HT-29 (cell line): ENCODE measurements around the gene PRXL2B. TPM values are rescaled to one million over a fixed set of nuclear protein-coding genes. Genes with fewer than 3 reads are reported as not detected.
"Not testable (repeated sequence)": the region's sequence is repeated elsewhere in the genome, so short reads cannot be mapped to it uniquely, and the experiment has no call there.

ENCODE experiments used
- DNase-seq: peaks from one replicate; pipeline ENCODE4 v3.0.0-alpha.2; 2015; ENCODE audit warnings: low spot score
- total RNA-seq: library from RNA; depleted of rRNA; stranded (reverse); fragments of >200 nt; shearing (Covaris generic); gene quantifications from 2 replicates; pipeline ENCODE4 v1.2.3, GENCODE V29; 2014; rRNA removed

The PRXL2B gene
- 90.1 and 101 TPM in 2 replicates for total RNA-seq

- peak; percentile 99 for DNase-seq
These were observed at the start of gene PRXL2B for GRCh38 chr1:2586154-2587070. PRXL2B (plus strand) TSS chr1:2586777; CDS start chr1:2586886, 109 bp downstream.

DNA sequence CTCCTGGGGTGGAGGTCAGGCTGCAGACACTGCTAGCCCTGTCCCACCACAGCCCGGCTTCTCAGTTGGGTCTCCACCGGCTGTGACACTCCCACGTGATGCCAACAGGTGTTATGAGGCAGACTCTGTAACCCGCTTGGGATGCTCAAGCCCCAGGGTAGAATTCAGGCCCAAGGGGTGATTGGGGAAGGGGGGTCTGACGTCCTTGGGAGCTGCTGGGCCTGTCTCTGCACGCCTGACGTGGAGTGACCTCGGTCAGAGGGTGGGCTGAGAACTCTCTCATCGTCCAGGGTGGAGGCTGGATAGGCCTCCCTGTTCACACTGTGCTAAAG lies 48.8 kb upstream of the PRXL2B start:
- DNase-seq: no peak

- no peak for DNase-seq
These were observed 48.2 kb upstream of the PRXL2B start for GRCh38 chr1:2538376-2538775.

DNA sequence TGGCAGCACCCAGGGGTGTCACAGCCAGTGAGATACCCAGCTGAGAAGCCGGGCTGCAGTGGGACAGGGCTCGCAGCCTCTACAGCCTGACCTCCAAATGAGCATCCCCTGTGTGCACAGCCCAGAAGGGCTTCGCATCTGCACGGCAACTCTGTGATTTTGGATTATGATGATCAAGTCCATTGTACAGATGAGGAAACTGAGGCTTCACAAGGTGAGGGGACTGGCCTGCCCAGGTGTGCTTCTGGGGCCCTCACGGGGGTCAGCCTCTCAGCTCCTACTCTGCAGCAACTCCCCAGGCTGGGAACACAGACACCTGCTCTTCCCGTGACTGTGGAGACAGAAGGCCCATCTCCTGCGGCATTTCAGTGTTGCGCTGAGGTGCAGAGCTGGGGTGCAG lies 47.7 kb upstream of the PRXL2B start:
- DNase-seq: no peak

DNA sequence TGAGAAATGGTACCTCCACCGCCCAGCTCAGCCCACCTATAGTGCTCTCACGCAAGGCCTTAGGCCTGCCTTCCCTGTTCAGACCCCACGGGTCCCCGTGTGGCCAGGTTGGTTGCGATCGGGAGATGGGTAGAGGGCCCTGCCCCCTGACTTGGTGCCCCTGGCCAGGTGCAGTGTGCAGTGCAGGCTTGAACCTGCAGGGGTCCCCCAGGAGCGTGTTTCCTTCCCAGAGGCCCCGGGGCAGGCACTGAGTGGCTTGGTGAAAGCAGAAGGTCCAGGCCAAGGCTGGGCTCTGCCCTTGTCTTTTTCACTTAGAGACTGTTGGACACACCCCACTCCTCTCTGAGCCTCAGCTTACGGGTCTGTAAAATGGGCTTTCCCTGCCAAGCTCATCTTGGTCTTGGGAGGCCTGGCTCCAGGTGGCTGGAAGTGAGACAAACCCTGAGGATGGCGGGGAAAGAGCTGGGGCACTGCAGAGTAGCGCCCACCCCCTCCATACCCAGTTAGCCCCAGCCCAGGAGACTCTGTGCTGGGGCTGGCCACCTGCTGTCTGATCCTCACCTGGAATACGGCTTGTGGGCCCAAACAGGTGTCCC lies 47.2 kb upstream of the PRXL2B start:
- DNase-seq: no peak

DNA sequence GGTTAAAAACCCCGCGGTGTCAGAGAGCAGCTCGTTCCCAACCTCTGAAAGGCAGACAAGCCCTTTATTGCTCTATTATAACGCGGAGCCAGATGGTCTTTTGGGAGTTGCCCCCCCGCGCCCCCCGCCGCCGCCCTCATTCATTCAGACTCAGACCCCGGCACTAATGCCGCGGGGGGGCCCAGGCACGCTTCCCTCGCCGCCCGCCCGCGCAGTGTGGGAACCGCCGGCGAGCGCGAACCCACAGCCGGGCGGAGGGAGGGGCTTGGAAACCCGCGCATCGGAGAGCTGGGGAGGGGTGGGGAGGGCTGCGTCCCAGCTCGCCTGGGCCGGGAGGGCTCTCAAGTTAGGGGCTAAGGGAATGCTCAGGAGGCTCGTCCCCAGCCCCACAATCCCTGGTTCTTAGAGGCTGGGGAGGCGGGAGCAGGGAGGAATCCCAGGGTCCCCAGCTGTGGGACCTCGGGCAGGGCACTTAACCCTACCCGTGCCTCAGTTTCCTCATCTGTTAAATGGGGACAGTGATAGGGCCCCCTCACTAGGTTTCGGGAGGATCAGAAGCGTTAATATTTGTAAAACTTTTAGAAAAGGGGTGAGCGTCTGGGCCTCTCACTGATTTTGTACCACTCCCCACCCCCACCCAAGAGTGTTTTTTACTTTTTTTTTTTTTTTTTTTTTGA lies 45.6 kb upstream of the PRXL2B start:
- no peak for DNase-seq

GRCh38 chr1:2541619-2542245 lies 44.8 kb upstream of the PRXL2B start:
- peak; percentile 69 for DNase-seq

- no peak for DNase-seq
These were observed 44.2 kb upstream of the PRXL2B start for GRCh38 chr1:2542246-2542915.

GRCh38 chr1:2543543-2544092 lies 43.0 kb upstream of the PRXL2B start:
- peak; percentile 56 for DNase-seq

DNA sequence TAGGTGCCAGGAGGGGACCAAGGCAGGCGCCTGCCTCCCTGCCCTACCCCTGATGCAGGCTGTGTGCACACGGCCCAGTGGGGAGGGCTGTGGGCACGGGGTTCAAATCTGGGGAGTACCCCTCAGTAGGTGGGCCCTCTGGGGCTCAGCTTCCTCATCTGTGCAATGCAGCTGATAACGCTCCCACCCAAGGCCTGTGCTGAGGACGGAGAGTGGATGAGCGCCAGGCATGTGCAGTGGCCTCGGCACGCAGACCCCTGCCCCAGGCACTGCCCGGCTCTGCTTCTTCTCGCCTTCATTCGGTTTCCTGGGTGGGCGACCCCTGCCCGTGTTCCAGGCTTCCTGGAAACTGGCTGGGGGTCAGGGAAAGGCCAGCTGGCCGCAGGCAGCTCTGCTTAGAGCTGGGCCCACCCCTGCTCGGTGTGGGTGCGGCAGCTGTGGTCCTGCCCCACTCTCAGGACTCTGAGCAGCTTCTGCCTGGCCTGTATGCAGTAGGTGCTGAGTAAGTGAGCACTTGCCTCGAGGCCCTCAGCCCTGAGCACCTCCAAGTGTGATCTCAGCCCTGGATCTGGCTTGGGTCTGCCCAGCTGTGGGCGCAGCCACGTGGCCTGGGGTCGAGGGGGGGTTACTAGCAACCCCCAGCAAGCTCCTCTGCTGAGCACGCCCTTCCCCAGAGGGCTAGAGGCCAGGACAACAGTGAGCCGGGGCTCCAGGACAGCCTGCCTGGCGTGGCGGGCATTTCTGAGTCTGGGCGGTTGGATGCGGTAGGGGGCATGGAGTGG lies 42.3 kb upstream of the PRXL2B start:
- DNase-seq: no peak

- no peak for DNase-seq
These were observed 41.5 kb upstream of the PRXL2B start for GRCh38 chr1:2544875-2545640.

DNA sequence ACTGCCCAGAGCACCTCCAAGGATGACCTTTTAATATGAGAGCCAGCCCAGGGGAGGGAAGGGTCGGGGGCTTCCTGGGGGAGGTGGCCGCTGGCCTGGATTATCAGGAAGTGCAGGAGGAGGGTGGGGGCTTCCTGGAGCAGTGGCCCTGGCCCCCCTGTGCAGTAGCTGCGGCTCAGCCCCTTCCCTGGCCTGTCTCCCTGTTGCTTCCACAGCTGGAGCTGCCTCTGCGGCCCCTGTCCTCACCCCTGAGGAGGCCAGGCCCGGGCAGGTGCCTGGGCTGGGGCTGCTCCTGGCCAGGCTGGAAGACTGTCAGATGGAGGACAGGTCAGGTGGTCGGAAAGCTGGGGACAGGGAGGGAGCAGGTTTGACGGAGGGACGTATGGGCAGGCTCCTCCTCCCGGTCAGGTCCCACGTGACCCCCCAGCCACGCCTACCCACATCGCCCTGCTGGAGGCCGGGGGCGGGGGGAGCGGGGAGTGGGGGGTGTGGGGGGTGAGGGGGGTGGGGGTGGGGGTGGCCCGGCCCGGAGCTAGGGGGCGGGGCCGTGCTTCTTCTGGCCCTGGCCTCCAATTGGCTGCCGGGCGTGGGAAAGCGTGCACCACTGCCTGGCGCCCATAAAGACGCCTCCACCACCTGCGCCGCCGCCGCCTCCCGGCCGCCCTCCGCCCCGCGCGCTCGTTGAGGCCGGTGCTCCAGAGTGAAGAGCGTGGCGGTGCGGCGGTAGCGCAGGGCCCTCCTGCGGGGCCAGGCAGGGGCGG lies 40.6 kb upstream of the PRXL2B start:
- DNase-seq: peak; percentile 74

DNA sequence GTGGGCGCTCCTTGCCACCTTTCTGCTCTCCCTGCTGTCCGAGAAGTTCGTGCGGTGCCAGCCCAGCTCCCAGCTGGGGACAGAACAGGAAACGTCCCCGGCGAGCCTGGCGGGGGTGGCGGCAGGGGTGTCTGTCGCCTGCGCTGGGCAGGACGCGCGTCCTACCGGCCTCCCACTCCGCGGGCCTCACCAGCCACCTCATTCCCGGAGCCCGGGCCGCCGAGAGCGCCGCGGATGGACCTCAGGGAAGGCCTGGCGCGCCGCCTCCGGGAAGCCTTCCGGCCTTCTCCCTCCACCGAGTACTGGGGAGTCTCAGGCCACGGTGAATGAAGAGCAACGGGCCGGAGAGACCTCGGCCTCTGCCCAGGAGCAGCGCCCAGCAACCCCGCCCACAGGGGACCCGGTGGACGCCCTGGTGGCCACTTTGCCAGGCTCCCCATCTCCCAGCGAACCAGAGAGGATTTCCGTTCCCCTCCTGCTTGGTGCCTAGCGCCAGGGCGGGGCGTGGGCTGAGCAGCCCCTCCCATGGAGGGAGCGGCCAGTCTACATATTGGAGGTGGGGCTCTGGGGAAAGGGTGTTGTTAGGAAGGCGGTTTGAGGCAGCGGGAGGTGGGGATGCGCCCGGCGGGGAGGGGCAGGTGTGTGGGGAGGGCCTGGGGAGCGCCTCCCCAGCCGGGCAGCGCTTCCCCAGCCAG lies 39.9 kb upstream of the PRXL2B start:
- DNase-seq: peak; percentile 81

DNA sequence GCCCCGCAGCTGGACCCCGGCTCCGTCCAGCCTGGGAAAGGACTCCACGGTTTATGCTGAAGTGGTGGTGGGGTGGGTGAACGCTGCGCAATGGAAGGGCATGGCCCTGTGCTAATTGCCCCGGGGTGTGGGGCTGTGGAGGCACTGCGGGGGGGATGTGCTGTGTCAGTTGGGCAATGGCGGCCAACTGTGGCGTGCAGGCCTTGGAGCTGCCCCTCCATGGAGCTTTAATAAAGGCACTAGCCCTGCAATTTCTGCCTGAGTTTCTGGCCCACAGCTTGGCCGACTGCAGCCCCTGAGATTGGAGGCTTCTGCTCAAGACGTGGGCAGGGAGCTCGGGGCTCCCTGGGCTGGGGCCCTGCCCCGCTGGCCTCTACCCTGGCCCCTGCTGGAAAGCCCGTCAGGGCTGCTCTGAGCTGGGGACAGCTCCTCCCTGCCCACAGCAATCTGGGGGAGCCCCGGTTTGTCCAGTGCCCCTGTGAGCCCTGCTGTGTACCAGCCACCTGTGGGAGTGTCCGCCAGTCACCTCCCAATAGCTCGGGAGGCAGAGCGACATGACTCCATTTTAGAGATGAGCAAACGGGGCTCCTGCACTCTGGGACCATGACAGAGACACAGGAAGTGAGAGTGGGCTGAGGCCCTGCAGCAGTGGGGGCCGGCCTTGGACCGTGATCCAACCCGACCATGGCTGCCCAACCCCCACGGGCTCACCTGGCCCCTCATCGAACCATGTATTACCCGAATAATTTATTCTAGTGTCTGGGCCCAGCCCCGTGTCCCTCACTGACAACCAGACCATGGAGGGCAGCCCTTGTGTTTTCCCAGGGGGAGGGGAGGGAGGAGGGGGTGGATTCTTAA lies 39.1 kb upstream of the PRXL2B start:
- no peak for DNase-seq

GRCh38 chr1:2548068-2548589 lies 38.4 kb upstream of the PRXL2B start:
- DNase-seq: peak; percentile 92

DNA sequence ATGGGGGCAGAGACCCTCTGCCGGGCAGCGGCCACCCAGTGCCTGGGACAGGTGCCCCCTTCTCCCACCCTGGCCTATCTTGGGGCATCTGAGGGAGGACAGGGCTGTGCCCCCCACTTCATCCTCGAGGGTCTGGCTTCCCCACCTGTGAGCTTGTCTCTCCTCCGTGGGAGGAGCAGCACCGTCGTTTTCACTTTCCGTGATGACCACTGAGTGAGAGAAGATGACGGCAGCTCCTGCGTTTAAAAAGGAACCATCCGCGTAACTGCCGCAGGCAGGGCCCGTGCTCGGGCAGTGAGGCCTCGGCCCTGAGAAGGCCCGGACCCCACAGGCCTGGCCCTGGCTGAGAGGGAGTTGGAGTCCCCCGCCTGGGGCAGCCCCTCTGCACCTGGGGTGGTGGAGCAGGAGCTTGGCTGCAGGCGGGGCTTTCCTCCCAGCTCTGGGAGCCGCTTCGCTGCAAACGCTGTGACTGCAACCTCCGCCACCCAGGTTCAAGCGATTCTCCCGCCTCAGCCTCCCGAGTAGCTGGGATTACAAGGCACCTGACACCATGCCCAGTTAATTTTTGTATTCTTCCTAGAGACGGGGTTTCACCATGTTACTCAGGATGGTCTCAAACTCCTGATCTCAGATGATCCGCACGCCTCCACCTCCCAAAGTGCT lies 37.1 kb upstream of the PRXL2B start:
- DNase-seq: not testable (repeated sequence)
